Activated CD4-positive, alpha-beta T cell treated with anti-CD3 and anti-CD28 coated beads, Interleukin-2, amount 50 U/mL, for 48 hours (primary cell): ENCODE data around the gene ESYT1.

Experiments used
- DNase-seq, 2 experiments: peaks; one replicate each; pipeline ENCODE4 v3.0.0-alpha.2; 2020

The ESYT1 gene

DNA sequence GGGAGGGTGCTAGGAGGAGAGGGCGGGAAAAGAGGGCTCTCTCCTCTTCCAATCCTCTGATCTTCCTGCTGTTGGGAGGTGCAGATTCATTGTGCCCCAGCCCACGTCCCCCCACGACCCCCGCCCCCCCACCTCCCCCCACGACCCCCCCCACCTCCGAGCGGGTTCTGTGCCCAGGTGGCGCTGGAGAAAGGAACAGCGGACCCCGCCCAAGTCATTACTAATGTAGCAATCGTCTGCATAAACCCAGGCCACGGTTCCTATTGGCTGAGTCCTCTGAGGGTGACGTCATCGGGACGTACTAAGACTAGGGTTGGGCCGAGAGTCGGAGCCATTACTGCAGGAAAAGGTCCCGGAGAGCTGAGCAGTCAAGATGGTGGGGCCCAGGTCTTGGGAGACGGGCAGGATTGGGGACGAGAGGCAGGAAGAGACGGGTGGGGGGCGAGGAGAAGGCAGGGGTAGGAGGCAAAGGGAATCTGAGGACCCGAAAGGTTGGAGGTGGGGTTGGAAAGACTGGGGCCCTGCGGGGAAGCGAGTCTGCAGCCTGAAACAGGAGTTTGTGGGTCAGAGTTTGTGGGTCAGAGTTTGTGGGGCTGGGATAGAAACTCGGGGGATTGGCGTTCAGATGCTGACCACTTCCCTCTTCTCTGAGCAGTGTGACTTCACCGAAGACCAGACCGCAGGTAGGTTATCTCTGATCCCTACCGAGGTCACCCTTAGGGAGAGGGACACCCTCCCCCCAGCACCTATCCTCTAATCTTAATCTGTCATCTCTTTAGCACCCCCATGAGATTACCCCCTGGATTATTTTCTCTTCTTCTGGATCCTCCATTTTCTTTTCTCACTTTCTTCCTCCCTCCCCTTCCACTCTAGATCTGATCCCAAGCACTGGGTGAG lies 30.2 kb downstream of the ESYT1 start, which contains the start of gene MYL6:
MYL6 (plus strand) TSS at position 331 of the 897 bp plus-strand sequence; CDS start at position 374, 43 bp downstream.
- DNase-seq, result peak; percentile 90 to 94

DNA sequence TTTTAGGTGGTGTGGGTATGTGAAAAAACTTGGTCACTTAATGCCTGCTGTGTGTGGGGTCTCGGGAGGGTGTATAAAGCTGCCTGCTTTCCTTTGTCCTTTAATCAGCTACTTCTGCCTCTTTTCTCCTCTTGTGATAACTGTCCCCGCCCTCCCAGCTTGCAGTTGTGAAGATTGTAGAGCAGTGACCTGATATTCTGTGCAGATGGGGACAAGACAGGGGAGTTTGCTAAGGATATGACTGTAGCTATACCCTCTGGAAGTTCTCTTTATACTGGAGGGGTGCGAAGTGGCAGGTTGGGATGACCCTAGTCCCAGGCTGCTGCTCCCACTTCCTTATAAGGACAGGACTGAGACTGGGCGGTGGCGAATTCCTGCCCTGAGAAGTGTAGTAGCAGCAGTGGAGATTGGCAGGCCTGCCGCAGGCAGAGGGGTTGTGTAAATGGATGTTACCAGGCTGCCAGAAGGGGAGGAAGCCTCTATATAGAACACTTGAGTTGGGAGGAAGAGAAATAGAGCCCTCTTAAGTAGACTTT lies 30.9 kb downstream of the ESYT1 start:
- DNase-seq, result peak; percentile 44 to 55

DNA sequence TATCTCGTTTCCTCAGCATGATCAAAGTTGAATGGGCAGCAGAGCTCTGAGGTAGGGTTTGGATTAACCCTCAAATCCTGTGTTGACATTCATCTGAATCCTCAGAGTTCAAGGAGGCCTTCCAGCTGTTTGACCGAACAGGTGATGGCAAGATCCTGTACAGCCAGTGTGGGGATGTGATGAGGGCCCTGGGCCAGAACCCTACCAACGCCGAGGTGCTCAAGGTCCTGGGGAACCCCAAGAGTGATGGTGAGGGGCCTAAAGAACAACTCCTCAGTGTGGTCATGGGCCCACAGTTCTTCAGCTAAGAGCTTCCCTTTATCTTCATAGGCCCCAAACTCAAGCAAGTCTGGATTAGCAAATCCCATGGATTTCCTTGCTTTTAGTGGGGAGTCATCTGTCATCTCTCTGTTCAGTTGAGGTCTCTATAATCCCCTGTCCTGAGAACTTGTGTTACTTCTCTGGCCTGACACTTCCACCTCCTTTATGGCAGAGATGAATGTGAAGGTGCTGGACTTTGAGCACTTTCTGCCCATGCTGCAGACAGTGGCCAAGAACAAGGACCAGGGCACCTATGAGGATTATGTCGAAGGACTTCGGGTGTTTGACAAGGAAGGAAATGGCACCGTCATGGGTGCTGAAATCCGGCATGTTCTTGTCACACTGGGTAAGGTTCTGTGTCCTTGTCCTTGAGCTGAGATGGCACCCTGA lies 31.6 kb downstream of the ESYT1 start:
- DNase-seq, result no peak

DNA sequence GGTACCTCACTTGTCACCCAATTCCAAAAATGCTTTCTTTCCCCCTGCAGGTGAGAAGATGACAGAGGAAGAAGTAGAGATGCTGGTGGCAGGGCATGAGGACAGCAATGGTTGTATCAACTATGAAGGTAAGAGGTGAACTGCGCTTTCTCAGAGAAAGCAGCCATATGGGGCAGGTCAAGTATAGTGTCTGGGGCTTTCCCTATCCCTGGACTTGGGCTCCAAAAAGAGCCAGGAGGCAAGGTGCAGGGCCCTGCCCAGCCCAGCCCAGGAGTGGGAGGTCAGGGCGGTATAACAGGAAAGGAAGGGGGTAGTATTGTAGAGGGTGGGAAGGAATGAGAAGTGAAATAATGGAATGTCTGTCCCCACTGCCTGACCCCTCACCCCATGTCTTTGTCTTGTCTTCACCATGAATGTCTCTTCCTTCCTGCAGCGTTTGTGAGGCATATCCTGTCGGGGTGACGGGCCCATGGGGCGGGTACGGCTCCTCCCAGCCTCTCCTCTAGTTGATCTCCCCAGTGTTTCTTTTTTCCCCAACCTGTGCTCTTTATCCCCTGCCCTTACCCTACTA lies 32.2 kb downstream of the ESYT1 start:
- peak; percentile 58 to 71 for DNase-seq

DNA sequence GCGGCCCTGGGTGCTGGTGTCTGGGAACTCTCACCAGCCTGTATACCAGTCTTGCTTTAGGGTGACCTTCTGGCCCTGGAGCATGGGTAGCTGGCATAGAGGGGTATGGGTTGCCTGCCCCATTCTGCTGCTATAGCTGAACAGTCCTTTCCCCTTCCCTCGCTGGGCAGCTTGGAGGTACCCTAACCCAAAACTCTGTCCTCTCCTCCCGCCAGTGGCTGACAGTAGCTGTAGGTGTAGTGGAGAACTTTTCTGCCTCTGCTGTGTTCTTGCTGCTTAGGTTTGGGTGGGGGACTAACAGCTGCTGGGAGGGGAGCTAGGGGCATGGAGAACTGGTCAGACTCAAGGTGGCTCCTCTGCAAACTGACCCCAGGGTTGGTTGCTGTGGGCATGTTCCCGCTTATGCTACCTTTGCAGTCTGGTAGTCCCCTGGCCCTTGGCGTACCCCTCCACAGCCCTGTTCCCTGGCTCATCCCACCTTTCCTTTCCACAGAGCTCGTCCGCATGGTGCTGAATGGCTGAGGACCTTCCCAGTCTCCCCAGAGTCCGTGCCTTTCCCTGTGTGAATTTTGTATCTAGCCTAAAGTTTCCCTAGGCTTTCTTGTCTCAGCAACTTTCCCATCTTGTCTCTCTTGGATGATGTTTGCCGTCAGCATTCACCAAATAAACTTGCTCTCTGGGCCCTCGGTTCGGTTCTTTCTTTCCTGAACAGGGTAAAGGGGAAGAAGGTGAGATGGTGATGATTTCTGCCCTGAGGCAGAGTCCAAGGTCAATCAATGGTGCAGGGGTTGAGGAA lies 33.0 kb downstream of the ESYT1 start:
- DNase-seq, result no peak

DNA sequence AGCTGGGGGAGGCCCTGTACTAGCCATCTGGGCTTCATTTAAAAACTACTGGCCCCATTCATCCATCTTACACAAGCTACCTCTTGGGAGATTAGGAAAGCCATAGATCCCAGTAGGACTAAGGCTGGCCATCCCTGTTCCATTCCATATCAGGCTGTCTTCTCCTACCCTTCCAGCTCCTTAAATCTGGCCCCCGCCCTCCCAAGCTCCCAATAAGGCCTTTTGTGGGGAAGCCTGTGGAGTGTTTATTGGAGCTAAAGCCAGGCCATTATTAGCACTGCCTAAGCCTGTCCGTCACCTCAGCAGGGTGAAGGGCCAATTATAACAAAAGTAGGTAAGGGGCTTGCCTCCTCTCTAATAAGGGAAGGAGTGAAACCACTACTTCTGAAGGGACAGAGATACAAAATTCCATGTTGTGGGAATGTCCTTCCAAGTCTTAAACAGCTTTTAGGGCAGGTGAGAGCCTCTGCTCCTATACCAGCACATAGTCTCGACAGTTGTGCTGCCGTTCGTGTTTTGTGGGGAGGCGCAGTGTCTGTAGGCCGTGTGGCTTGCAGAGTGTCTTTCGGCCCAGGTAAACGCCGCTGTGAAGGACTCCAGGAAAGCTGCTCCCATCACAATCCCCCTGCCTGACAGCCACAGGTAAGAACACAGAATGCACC lies 33.8 kb downstream of the ESYT1 start:
- no peak for DNase-seq

DNA sequence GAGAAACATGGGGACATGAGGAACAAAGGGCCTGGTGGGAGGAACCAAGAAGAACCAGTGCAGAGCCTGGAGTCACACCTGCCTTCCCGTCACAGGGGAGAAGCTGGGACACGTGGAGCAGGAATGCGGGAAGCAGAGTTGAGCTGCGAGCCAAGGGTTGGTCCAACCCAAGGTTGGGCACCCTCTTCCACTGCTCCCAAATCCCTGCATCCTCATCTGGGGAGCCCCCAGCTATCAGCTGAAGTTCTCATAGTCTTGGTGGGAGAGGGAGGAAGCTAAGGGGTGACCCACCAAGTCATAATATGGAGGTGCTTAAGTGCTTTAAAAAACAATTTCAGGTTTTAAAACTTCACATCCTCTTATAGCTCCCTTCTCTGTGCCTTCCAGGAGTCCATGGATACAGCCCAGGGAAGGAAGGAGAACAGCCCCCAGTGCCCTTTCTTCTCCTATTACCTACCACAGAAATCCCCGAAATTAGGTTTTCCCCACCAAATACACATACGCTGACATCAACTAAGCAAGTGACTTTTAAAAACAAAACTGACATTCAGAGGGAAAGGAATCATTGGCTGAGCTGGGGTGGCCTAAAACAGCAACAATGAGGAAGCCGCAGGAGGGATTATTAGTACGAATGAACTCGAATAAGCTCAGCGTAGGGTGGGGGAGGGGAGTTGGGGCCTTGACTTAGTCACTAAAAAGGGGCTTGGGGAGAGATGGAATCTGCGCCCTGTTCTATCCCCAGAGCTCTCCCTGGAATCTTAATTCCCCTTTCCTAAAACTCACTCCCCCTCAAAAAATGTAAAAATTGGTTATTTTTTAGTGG lies 34.6 kb downstream of the ESYT1 start:
- DNase-seq, result no peak

DNA sequence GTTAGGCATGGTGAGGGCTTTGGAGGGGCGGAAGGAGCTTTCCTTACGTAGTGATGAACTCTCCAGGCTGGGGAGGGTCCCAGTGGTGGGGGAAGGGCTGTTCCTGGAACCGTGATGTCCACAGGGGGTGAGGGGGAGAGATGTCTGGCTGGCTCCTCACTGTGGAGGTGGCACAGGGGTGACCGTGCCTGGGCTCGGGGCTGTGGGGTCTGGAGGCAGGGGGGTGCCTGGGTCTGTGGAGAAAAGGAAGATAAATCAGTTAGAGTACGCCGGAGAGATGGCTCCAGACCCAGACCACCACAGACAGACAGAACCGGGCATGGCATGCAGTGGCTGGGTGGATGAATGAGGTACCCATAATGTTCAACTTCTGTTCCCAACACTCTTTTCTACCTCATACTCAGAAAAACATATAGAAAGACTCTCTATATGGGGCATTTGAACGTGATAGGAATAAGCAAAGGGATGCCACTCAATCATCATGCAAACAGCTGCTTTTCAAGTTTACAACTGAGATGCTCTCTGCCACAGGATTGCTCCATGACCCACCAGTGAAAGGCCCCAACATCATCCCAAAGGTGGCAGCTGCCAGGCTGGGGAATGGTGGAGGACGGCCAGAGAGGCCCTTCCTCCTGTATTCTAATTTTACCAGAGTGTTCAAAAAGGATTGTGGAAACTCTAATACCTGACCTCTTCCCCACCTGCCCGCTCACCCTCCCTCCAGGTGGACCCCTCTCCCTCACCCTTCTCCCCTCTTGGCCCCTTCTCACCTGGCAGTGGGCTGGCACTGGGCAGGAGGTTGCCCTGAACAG lies 35.7 kb downstream of the ESYT1 start:
- DNase-seq, result no peak

DNA sequence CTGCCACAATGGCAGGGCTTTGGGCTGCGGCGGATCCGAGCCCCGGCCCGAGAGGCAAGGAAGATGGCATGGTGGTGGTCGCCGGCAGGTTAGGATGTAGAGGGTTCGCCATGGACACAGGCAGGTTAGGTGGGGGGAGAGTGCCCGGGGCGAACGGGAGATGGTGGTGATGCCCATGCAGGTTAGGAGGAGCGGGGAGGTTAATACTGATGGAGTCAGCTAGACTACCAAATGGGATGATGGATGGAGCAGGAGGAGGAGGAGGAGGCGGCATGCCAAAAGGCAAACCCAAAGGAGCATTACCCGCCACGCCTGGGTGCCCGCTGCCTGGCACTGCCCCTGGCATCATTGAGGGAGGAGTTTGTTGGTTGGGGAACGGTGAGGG lies 36.3 kb downstream of the ESYT1 start:
- DNase-seq, result no peak

DNA sequence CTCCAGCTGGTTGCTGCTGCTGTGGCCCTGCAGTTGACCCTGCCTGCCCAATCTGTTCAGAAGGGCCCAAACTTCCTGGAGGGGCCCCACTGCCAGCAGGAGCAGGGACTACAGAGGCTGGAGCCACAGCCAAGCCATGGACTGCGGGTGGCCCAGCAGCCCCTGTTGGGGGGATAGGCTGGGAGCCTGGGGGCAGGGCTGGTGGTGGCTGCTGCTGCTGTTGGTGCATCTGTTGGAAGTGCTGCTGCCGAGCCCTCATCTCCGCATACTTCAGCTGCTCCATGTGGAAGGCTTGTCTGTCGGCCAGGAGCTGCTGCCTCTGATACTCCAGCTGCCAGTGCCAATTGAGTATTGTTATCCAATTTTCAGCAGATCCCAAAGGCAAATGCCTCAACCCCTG lies 37.3 kb downstream of the ESYT1 start:
- no peak for DNase-seq

DNA sequence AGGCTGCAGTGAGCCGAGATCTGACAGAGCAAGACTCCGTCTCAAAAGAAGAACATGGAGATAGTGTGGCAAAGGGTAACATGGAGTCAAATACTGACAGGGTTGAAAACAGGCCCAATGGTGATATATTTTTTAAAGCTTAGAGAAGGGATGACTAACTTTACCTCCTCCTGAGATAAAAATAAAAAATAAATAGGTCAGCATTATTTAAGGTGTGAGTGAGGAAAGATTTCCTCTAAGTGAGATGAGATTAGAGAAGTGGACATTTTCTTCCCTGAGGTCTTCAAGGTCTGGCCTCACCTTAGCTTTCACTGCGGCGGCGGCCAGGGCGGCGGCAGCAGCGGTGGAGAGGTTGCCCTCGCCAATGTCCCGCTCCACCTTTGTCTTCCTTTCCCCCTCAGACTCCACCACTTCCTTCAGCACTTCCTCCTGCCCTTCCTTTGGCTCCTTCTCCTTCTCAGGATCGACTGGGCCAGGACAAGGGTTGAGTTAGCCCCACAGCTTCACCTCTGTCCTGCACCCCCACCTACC lies 41.2 kb downstream of the ESYT1 start:
- no peak for DNase-seq

DNA sequence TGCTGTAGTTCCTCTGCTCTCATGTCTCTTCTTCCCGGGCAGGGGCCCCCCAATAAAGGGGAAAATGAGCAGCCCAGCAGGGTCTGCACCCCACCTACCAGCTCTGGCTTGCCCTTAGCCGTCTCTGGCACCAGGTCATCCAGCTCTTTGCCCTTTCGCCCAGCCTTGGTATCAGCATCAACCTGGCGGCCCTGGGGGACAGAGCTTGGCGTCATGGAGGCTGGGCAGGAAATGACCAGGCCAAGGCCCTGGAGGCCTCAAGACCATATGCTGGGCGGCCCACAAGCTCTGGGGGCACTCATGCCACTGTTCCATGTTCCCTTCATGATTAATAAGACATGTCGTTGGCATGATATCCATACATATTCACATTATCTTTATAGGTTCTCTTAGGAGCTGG lies 44.8 kb downstream of the ESYT1 start:
- DNase-seq, result no peak

DNA sequence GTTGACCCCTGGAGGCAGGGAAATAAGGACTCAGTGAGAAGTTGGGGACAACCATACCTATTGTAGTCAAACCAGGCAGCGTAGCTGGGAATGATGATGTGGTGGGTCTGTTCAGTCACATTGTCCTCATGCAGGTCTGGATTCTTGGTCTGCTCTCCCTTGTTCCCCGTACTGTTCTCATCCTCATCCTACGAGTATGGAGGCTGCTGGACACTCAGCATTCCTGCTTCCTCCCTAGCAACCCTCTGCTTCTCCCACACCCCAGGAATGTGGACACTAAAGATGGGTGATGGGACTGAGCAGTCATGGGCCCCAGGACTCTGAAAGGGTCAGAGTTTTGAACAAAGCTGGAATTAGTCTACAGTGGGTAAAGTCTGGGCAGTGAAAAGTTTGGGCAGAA lies 50.3 kb downstream of the ESYT1 start:
- DNase-seq, result no peak

DNA sequence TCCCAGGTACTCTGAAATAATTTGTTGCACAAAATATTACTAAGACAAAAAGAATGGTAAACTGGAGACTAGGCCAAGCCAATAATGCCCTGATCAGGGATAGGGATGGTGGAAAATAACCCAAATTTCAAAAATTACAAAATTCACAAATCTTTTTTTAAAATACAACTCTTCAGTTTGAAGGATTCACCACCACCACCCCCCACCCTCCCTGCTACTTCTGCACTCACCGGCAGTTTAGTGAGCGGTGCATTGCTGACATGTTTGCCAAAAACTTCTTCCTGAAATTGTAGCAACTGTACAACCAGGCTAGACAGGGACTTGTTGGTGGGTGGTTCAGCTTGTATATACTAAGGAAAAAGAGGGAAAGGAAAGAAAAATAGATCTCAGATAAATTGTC lies 58.9 kb downstream of the ESYT1 start:
- no peak for DNase-seq

DNA sequence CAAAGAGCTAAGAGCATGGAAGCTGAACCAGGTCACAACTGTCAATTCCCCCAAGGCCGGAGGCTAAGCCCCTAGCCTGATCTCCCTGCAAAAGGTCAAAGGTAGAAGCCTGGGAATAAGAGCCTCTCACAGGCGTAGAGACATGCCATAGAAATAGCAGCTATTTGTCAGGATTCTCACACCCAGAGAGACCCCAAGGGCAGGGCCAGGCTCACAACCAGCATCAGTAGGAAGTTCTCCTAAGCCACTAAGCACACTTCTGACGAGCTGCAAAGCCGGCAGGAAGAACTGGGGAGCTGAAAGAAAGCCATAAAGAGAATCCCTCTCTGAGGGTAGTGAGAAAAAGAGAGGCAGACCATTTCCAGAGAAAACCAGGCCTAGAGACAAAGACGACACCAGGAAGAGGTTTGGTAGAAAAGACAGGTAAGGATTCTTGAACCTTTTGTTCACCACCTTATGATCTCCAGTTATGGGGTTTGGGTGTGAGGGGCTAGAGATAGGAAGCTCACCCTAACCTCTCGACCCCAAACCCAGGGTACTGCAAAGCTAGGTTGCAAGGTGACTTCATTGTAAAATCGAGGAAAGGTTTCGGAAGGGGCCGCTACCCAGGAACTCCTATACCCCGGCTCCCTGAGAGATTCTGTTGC lies 60.2 kb downstream of the ESYT1 start:
- DNase-seq, result no peak

DNA sequence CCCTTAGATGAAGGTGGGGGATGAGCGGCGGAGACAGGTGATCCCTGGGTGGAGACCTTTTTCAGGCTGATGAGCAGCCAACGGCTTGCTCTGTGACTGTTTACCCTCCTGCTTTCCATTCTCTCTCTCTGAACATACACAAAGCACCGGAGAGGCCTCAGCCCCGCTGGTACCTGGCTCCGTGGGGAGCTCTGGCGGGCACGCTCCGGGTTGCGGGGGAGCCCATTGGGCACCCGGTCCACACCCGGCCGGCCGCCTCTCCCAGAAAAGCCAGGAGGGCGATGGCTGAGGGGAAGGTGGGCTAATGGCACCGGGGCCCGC lies 60.7 kb downstream of the ESYT1 start:
- DNase-seq, result no peak

DNA sequence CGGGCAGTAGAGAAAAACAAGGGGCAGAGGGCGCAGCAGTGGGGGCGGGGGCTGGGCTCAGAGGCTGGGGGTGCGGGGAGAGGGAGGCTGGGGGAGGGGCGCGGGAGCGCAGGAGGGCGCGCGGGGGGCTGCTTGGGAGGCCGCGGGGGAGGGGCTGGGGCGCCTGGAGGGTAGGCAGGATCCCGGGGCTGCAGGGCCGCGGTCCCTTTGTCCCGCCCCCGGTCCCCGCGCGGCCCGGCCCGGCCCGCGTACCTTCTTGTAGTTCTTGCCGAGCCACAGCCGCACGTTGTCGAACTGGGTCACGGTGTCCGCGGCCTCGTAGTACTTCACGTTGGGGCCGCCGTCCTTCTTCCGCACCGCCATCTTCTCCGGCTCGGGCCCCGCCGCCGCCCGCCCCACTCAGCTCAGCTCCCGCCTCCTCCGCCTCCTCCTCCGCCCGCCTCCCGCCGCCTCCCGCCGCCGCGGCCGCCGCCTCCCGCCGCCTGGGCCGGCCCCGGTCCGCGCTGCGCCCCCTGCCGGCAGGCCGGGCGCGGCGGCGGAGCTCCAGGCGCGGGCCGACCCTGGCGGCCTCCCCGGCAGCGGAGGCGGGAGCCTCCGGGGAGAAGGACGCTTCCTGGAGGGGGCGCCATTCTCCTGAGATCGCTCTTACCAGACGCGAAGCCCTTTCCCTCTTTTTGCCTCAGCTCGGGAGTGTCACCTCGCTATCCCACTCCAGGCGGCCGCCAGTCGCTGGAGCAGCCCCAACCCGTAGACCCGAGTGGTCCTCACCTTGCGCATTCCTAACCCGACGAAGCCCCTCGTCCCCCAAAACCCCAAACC lies 61.2 kb downstream of the ESYT1 start, which contains the start of gene SMARCC2:
SMARCC2 (minus strand) TSS at position 385 of the 819 bp plus-strand sequence; CDS start at position 363, 22 bp downstream.
- peak; percentile 88 to 89 for DNase-seq

DNA sequence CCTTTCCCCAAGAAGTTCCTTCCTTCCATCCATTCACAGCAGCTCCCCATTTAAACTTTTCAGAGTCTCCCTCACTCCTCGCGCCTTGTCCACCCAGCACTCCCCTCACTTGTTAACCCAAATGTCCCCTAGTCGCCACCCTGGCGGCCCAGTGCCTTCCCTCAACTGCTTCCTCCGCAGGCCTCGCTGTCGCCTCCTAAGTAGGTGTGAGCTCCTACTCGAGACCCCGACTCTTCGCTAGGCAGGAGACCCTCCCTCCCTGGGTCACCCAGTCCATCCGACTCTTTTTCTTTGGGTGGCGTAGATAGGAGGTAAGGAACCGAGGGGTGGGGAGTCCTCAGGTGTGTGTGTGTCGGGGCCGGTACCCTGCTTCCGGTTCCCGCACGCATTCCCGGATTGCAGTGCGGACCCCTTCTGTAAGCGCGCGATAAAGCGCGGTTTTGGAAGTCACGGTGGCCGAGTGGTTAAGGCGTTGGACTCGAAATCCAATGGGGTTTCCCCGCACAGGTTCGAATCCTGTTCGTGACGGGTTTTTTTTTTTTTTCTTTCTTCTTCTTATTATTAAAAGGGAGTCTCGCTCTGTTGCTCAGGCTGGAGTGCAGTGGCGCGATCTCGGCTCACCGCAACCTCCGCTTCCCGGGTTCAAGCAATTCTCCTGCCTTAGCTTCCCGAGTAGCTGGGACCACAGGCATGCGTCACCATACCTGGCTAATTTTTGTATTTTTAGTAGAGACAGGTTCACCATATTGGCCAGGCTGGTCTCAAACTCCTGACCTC lies 62.0 kb downstream of the ESYT1 start:
- peak; percentile 92 to 94 for DNase-seq
